HG03442 (cell line): Measurements from ENCODE around the gene MMP10.
"Not testable (repeated sequence)": the region's sequence is repeated elsewhere in the genome, so short reads cannot be mapped to it uniquely, and the experiment has no call there.

ENCODE experiments used
- ATAC-seq: cut with Tn5 transposase; IDR thresholded peaks from one replicate; pipeline ENCODE4 v1.9.1; 2021; ENCODE audit warnings: mild to moderate bottlenecking, moderate library complexity; ENCODE audit not compliant: unreplicated experiment

The MMP10 gene

DNA sequence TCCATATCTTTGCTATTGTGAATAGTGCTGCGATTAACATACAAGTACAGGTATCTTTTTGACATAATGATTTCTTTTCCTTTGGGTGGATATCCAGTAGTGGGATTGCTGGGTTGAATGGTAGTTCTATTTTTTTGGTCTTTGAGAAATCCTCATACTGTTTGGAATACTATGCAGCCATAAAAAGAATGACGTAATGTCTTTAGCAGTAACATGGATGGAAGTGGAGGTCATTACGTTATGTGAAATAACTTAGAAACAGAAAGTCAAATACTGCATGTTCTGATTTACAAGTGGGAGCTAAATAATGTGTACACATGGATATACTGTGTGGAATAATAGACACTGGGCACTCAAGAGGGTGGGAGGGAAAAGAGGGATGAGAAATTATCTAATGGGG, 4.0 kb upstream of the MMP10 start:
- ATAC-seq, result no peak

- ATAC-seq, result no peak
These were observed 3.3 kb upstream of the MMP10 start for GRCh38 chr11:102783720-102784119.

DNA sequence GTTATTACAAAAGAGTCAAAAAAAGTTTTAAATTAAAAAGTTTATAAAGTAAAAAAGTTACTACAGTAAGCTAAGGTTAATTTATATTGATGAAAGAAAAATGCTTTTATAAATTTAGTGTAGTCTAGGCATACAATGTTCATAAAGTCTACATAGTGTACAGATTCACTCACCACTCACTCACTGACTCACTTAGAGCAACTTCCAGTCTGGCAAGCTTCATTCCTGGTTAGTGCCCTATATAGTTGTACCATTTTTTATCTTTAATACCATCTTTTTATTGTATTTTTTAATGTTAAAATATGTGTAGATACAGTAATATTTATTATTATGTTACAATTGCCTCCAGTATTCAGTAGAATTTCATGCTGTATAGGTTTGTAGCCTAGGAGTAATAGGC, 2.6 kb upstream of the MMP10 start:
- ATAC-seq, result no peak

- no peak for ATAC-seq
These were observed 1.2 kb upstream of the MMP10 start for GRCh38 chr11:102781676-102782075.

GRCh38 chr11:102776454-102776853, 4.0 kb downstream of the MMP10 start:
- ATAC-seq, result no peak

DNA sequence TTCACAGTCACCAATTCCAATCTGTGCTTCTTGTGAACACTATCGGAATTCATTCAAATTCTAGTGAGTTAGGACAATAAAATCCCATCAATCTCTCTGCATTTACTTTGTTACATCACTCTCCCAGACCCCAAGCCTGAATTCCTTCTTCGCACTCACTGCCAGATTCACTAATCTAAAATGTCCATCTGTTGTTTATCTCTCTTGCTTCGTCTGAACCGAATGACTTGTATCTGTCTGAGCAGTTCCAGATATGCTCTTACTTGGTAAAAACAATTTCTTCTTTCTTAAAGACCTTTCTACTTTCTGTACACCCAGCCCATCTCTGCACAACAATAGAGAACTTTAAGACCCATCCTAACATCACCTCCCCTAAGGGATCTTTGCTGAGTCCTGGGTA, 7.0 kb downstream of the MMP10 start:
- ATAC-seq, result no peak

GRCh38 chr11:102771351-102771750, 9.1 kb downstream of the MMP10 start:
- no peak for ATAC-seq

DNA sequence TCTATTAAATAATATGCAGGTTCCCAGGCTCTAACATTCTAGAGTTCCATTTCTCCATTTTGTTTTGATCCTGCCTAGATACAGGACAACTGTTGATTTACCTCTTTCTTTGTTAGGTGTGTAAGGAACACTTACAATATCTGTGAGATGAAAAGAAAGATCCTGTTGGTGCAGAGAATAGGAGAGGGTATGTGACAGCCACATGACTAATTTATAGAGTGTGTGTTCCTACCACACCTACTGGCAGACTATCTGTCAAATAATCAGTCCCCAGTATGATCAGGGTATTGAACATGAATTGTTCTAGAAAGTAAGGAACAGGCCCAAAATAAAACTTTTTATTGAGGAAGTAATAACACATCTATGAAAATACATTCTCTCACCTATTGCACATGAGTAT, 10.2 kb downstream of the MMP10 start:
- no peak for ATAC-seq

DNA sequence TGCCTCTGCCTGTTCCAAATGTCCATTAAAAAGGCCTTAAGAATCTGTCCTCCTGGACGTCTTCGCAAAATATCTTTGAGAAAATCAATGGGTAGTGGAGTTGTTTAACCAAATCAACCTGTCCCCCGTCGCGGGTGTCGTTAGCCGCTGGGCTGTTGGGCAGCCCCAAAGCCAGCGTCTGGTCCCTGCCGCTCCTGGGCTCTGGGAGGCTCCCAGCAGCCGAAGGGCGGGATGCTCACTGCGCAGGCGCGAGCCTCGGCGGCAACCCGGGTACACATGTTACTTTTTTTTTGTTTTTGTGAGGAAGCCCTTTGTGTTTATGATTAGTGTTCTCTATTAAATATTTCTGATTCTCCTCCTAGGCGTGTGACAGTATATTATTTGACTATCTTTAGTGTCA, 12.6 kb downstream of the MMP10 start:
- no peak for ATAC-seq

DNA sequence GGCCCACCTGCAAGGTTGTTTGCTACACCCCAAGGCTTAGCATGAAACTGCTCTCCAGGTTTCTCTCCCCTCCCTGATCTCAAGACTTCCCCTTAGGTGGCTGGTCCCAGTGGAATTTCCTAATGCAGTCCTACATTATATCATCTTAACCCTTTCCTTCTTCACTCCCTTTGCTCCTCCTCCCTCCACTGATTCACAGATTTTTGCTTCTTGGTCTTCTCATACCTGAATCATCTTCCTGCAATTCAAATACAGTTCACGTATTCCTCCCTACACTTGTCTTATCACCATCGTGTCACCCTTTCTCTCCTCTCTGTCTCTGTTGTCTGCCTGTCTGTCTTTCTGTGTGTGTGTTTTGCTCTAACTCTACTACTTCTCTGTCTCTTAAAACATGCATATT, 17.0 kb downstream of the MMP10 start:
- ATAC-seq, result no peak

- no peak for ATAC-seq
These were observed 18.1 kb downstream of the MMP10 start for GRCh38 chr11:102762361-102762767.

- no peak for ATAC-seq
These were observed 18.7 kb downstream of the MMP10 start for GRCh38 chr11:102761646-102762238.

DNA sequence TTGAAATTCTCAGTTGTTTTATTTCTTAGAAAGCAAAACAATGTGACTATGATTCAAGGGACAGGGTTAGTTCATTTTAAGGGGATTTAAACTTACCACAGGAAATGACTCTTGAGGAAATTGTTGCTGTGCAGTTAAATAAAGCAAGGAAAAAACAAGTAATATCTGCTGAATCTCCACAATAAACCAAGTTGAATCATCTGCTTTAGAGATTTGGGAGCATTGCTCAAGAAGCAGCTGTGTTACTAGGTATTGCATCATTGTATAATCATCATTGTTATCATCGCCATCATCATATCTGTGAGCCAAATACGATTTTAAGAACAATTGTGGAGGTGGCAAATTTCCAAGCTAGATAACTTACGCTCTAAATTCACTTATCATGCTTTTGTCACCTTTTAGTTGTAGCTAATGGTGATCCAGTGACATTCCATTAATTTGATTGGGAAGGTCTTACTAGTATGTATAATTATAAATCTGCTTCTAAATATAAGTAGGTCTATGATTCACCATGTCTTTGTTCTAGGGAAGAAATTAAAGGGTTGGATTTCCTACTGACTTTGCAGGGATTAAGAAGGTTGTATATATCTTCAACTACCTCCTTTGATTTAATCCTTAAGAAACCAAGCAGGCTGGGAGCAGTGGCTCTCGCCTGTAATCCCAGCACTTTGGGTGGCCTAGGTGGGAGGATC, 19.9 kb downstream of the MMP10 start:
- no peak for ATAC-seq

DNA sequence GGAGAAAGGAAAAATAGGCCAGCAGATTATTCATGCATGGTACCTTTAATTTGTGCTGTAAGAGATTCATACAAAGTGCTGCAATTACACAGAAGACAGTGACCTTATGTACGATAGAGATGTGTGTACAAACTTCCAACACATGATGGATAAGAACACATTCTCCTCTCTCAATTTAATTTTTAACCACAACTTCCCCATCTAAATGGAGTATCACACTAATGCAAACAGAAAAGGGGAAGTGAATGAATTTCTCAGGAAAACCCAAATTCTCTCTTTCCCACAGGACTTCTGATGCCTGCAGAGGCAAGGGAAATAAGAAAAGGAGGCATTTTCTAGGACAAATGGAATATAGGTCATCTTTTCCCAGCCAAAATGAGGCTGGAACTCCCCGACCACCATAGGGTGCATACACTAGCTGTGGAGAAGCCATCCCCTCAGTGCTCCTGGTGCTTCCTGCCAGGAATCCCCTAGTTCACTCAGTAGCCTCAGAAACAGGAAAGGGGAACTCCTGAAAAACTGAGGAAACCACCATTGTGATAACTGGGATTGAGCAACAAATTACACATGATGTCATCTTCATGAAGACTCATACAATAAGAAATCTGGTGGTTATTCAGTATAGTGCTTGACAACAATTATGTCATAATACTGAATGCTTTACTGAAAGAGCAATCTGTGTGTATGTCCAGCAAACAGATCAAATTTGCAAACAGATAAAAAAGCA, 22.4 kb downstream of the MMP10 start:
- no peak for ATAC-seq

GRCh38 chr11:102753267-102753666, 27.2 kb downstream of the MMP10 start:
- ATAC-seq, result no peak

- ATAC-seq, result no peak
These were observed 28.8 kb downstream of the MMP10 start for GRCh38 chr11:102751673-102752072.

DNA sequence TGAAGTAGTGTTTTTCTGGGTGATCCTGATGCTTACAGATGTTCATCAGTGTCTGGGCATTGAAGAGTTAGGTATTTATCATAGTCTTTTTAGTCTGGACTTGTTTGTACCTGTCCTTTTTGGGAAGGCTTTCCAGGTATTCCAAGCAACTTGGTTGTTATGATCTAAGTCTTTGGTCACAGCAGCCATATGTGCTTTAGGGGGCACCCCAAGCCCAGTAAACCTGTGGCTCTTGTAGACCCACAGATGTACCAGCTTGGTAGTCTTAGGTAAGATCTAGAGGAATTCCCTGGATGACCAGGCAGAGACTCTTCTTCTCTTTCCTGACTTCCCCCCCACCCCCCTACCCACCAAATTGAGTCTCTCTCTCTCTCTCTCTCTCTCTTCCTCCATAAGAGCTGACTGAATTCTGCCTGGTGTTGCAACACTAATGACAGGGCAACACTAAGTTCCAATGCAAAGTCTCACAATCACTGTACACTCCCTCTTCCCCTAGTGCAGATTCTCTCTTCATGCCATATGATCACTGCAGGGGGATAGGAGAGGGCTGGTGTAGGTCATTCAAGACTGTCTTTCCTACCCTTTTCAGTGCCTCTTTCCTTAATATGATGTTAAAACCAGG, 31.2 kb downstream of the MMP10 start:
- no peak for ATAC-seq

GRCh38 chr11:102746746-102747578, 33.5 kb downstream of the MMP10 start:
- not testable (repeated sequence) for ATAC-seq

DNA sequence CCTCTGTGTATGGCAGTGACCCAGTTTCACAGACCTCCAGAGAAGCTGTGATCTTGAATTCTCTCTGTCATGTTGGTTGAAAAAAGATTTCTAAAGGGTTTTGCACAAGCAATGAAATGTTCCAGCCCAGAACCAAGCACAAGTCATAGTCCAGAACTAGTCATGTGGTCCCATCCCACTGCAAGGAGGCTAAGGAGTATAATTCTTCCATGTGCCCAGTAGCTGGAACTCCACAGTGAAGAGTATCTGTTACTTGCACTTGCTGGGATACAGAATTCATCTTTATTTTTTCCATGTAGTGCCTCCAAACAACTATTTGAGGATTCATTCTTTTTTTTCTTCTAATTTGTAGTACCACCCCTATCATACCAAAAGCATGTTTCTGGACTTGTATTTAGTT, 45.8 kb downstream of the MMP10 start:
- ATAC-seq, result no peak

DNA sequence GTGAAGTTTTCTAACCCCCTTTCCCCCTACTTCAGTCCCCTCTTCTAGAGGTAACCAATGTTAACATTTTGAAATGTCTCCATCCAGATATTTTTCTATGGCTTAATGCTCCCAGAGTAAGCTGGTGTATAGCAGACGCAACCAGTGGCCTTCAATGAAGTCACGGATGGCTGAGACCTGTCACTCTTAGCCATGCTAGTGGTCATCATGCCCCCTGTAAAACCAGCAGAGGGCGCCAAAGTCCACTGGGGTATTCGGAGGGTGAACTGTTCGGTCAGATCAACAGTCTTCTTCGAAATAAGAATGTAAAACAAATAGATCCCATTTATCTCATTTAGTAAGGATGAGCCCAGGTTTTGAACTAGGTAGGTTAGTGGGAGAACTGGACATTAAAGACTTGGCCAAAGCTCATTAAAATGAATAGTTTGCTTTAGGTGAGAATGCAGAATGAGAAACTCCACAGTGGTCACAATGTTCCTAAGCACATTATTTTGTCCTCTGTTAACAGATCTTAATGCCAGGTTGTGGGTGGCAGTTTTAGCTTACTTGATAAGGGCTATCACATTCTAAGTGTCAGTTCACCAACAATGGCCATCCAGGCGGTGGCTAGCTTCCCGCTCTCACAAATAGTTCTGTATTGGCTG, 47.1 kb downstream of the MMP10 start:
- ATAC-seq, result peak; percentile 95
